GM12873 (cell line): ENCODE results near the gene EFCC1.

Experiments
- TF ChIP-seq, protein P1 (sequence below): IDR thresholded peaks from 2 replicates; pipeline ENCODE4 v1.5.1; 2012; ENCODE audit warnings: low read depth, mild to moderate bottlenecking, moderate library complexity, low read length, control low read depth; ENCODE audit not compliant: insufficient read depth; ENCODE audit errors: missing control alignments

The EFCC1 gene

DNA sequence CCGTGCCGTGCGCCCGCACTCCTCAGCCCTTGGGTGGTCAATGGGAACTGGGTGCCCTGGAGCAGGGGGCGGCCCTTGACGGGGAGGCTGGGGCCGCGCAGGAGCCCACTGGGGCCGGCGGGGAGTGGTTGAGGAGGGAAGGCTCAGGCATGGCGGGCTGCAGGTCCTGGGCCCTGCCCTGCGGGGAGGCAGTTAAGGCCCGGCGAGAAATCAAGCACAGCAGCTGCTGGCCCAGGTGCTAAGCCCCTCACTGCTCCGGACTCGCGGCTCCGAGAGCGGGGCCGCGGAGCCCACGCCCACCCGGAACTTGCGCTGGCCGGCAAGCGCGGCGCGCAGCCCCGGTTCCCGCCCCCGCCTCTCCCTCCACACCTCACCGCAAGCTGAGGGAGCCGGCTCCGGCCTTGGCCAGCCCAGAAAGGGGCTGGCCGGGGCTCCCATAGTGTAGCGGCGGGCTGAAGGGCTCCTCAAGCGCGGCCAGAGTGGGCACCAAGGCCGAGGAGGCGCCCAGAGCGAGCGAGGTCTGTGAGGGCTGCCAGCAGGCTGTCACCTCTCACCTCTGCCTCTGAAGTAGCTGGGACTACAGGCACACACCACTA, 67.3 kb downstream of the EFCC1 start:
- TF ChIP-seq, protein P1, sequence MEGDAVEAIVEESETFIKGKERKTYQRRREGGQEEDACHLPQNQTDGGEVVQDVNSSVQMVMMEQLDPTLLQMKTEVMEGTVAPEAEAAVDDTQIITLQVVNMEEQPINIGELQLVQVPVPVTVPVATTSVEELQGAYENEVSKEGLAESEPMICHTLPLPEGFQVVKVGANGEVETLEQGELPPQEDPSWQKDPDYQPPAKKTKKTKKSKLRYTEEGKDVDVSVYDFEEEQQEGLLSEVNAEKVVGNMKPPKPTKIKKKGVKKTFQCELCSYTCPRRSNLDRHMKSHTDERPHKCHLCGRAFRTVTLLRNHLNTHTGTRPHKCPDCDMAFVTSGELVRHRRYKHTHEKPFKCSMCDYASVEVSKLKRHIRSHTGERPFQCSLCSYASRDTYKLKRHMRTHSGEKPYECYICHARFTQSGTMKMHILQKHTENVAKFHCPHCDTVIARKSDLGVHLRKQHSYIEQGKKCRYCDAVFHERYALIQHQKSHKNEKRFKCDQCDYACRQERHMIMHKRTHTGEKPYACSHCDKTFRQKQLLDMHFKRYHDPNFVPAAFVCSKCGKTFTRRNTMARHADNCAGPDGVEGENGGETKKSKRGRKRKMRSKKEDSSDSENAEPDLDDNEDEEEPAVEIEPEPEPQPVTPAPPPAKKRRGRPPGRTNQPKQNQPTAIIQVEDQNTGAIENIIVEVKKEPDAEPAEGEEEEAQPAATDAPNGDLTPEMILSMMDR: no peak

DNA sequence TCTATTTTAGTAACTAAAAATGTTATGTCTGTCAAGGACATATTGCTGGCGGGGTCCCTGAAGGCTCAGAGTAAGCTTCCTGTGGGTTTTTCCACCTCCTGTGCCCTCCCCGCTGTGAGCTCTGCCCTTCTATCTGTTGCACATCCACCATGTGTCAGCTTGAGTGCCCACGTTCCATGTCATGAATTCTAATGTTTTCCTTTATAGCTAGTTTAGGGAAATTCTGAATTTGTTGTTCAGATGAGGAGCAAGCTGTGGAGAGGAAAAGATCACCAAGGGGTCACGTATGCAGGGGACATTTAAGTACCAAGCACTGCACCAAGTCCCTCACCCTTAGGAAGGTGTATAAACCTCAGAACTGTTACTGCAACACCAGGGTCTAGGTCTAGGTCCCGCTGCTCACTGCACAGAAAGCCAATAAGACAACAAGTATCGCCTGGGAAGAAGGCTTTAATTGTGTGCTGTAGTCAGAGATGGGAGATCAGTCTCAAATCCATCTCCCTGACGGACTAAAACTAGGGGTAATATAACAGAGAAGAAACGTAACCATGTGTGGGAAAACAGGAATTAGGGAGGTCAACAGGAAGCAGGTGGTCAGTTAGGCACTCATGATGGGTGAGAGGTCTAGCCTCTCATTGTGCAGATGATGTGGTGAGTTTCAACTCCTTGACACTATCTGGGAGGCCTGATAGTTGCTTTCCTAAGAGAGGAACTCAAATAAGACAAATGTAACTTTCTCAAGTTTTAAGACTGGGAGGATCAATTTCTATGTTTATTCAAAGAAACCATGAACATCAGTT, 69.2 kb downstream of the EFCC1 start:
- TF ChIP-seq, protein P1: no peak

DNA sequence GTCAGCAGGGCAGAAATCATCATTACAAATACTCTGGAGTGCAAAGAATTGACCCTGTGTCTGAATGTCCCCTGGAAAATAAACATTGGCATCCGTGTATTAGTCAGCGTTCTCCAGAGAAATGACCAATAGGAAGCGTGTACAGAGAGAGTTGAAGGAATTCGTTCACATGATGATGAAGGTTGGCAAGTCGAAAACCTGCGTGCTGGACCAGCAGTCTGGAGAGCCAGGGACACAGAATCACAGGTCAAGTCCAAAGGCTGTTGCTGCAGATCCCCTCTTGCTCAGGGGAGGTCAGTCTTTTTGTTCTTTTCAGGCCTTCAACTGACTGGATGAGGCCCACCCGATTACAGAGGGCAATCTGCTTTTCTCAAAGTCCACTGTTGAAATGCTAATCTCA, 76.1 kb downstream of the EFCC1 start:
- TF ChIP-seq, protein P1: no peak

DNA sequence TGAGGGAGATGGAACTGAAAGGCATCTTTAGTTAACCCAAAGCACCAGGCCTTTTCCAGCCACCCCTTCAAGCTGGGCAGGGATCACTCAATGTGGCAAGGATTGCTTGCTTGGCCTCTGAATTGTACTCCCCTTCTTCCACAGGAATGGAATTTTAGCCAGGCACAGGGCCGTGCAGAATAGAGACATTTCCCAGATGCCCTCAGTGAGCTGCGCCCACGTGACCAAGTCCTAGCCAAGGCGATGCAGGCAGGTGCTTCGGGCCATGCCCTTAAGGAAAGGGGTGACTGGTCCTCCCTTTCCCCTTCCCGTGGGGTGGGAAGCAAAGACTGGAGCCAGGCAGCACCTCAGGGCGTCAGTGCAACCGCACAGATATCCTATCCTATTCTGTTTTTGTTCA, 77.4 kb downstream of the EFCC1 start:
- TF ChIP-seq, protein P1: no peak

DNA sequence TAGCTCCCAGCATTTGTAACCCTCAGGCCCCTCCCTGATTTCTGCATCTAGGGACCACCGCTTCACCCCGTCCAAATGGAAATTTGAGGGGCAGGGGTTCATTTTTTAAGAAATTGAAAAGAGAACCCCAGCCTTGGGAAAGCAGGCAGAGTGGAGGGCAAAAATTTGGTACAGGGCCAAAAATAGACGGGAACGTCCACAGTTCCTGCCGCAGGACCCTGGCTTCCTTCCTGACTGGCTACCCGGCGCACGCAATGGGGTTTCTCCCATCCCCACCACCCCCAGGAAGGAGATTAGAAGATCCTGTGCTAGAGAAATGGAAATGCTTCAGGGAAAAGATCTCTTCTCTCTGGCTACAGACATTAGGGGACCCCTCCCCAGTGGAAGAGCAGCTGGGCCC, 80.4 kb downstream of the EFCC1 start:
- TF ChIP-seq, protein P1: no peak

DNA sequence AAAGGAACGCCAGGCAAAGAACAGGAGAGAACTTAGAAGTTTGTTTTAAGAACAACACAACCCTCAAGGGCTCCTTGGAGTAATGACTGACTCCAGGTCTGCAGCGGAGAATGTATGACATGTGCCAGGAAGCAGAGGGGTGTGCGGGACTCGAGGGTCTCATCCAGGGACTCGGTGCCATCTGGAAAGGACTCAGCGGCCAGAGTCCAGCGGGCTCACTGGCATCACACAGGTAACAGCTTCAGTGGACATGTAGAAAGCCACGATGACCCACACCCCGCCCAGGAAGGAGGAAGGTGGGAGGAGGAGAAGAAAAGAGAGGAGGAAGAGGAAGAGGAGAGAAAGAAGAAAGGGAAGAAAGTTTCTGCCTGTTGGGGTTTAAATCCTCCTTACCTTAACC, 80.9 kb downstream of the EFCC1 start:
- TF ChIP-seq, protein P1: no peak

DNA sequence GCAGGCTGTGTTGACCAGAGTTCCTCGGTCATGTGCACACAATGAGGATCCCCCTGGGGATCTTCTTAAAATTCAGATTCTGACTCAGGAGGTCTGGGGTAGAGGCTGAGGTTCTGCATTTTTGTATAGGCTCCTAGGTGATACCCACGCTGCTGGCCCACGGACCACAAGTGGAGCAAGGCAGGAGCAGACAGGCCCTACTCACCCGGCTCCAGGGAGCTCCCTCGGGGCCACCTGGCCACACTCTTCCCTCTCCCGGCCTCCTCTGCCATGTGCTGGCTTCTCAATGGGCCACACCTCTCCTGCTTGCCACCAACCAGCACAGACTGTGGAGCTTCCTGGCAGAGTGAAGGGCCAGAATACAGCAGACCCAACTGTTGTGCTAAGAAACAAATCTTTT, 83.4 kb downstream of the EFCC1 start:
- TF ChIP-seq, protein P1: no peak
